HCT116 (cell line): ENCODE measurements around the gene NTSR1. TPM values are rescaled to one million over a fixed set of nuclear protein-coding genes. Genes with fewer than 3 reads are reported as not detected.

Experiments used
- ATAC-seq: fragments of 200-7000 bp; cut with Tn5 transposase; 2 replicates; pipeline ENCODE4 v1.9.1; 2020; ENCODE audit warnings: mild to moderate bottlenecking, moderate library complexity
- BruUV-seq: library from RNA; stranded (reverse); fragments of 400-500 nt; replicated peaks from 2 replicates; lab custom pipeline; 2021; lab: Mats Ljungman, UMichigan
- CTCF ChIA-PET: fragments of 300-600 bp; sonication (Branson Sonifier 250); formaldehyde crosslinking; loops from one replicate; lab custom pipeline; 2021; ENCODE audit warnings: antibody characterized with exemption; lab: Charles Lee
- POLR2A ChIA-PET: fragments of 300-600, 350-600 bp; sonication (Branson Sonifier 250); formaldehyde crosslinking; loops from one replicate; lab custom pipeline; 2021; ENCODE audit warnings: antibody characterized with exemption; lab: Charles Lee
- RAD21 ChIA-PET, 2 experiments: fragments of 300-600 bp; sonication (Branson Sonifier 250); formaldehyde crosslinking; loops; one replicate each; lab custom pipeline; 2023; ENCODE audit warnings: low total read pairs in 2 of 2; ENCODE audit not compliant: uncharacterized antibody in 2 of 2, unreplicated experiment in 2 of 2, low non-redundant PET in 1 of 2; lab: Charles Lee
- DNase-seq: peaks from one replicate; pipeline ENCODE4 v3.0.0-alpha.2; 2010; ENCODE audit warnings: low read depth, low spot score
- H2AFZ ChIP-seq: fragments of 200-600 bp; shearing (Covaris generic), sonication (generic); 2 replicates; pipeline ENCODE4 v1.6.1; 2017; ENCODE audit warnings: low read depth, mixed run types, mixed read lengths, antibody characterized with exemption, low read length; ENCODE audit not compliant: poor library complexity, severe bottlenecking
- H3K27ac ChIP-seq: 2 replicates; pipeline ENCODE4 v1.5.1; 2012; ENCODE audit warnings: low read depth, low read length
- H3K27me3 ChIP-seq: fragments of 200-600 bp; sonication (generic); 2 replicates; pipeline ENCODE4 v1.6.1; 2016; ENCODE audit warnings: mixed run types, low read length, mixed read lengths; ENCODE audit not compliant: insufficient read depth
- H3K36me3 ChIP-seq, 2 experiments: fragments of 200-500 bp in 1 of 2; fragments of 200-600 bp in 1 of 2; sonication (Bioruptor generic) in 1 of 2; sonication (generic) in 1 of 2; 2 replicates each; pipeline versions ENCODE4 v1.5.1 to v1.6.1; 2014 to 2016; ENCODE audit warnings: low read length in 2 of 2, inconsistent platforms in 1 of 2, mixed read lengths in 1 of 2, mixed run types in 1 of 2; ENCODE audit not compliant: insufficient read depth in 2 of 2, control insufficient read depth in 1 of 2
- H3K4me1 ChIP-seq, 2 experiments: fragments of 200-600 bp in 1 of 2; sonication (generic) in 1 of 2; 2 replicates each; pipeline versions ENCODE4 v1.5.1 to v1.6.1; 2012 to 2017; ENCODE audit warnings: low read length in 2 of 2, inconsistent platforms in 1 of 2, mild to moderate bottlenecking in 1 of 2, mixed read lengths in 1 of 2, mixed run types in 1 of 2, moderate library complexity in 1 of 2; ENCODE audit not compliant: insufficient read depth in 2 of 2, control insufficient read depth in 1 of 2
- H3K4me2 ChIP-seq: fragments of 200-600 bp; sonication (generic); 2 replicates; pipeline ENCODE4 v1.6.1; 2017; ENCODE audit warnings: mixed run types, low read length, mixed read lengths
- H3K4me3 ChIP-seq, 2 experiments: fragments of 200-600 bp in 1 of 2; sonication (generic) in 1 of 2; replicated peaks in 1 of 2; 2 replicates each; pipeline ENCODE4 v1.5.1; 2011 to 2016; ENCODE audit warnings: low read length in 2 of 2, control low read depth in 1 of 2, low read depth in 1 of 2, mild to moderate bottlenecking in 1 of 2, mixed read lengths in 1 of 2, mixed run types in 1 of 2
- H3K79me2 ChIP-seq: fragments of 200-600 bp; sonication (generic); 2 replicates; pipeline ENCODE4 v1.6.1; 2017; ENCODE audit warnings: mild to moderate bottlenecking, mixed run types, low read length, moderate library complexity, mixed read lengths; ENCODE audit not compliant: insufficient read depth
- H3K9ac ChIP-seq: fragments of 200-600 bp; sonication (generic); 2 replicates; pipeline ENCODE4 v1.6.1; 2016; ENCODE audit warnings: low read length, mixed read lengths
- H3K9me2 ChIP-seq: fragments of 200-600 bp; sonication (generic), shearing (Covaris generic); 2 replicates; pipeline ENCODE4 v1.6.1; 2017; ENCODE audit warnings: mixed run types, mild to moderate bottlenecking, moderate library complexity; ENCODE audit not compliant: insufficient read depth
- H3K9me3 ChIP-seq, 2 experiments: fragments of 200-500 bp in 1 of 2; fragments of 200-600 bp in 1 of 2; sonication (Bioruptor generic) in 1 of 2; sonication (generic) in 1 of 2; 2 replicates each; pipeline ENCODE4 v1.6.1; 2014 to 2017; ENCODE audit warnings: low read length in 2 of 2, mixed read lengths in 2 of 2, inconsistent platforms in 1 of 2, low read depth in 1 of 2, mild to moderate bottlenecking in 1 of 2, mixed run types in 1 of 2, moderate library complexity in 1 of 2; ENCODE audit not compliant: control insufficient read depth in 1 of 2, insufficient read depth in 1 of 2
- H4K20me1 ChIP-seq: fragments of 200-600 bp; sonication (generic), shearing (Covaris generic); 2 replicates; pipeline ENCODE4 v1.6.1; 2017; ENCODE audit warnings: mixed run types, mild to moderate bottlenecking, moderate library complexity; ENCODE audit not compliant: insufficient read depth
- CEBPB ChIP-seq: IDR thresholded peaks from 2 replicates; pipeline ENCODE4 v1.6.1; 2012; ENCODE audit warnings: low read depth
- EGR1 ChIP-seq: IDR thresholded peaks from 2 replicates; pipeline ENCODE4 v1.6.1; 2012; ENCODE audit warnings: low read depth
- EZH2phosphoT487 ChIP-seq: fragments of 200-600 bp; IDR thresholded peaks from 2 replicates; pipeline ENCODE4 v1.6.1; 2018; ENCODE audit warnings: antibody characterized with exemption, borderline replicate concordance
- MAX ChIP-seq: IDR thresholded peaks from 2 replicates; pipeline ENCODE4 v1.6.1; 2012
- POLR2A ChIP-seq: IDR thresholded peaks from 2 replicates; pipeline ENCODE4 v1.7.0; 2011; ENCODE audit warnings: borderline replicate concordance; ENCODE audit not compliant: insufficient read depth, insufficient read length; ENCODE audit errors: extremely low read depth
- SIN3A ChIP-seq: IDR thresholded peaks from 2 replicates; pipeline ENCODE4 v1.6.1; 2012; ENCODE audit warnings: low read depth
- TCF7L2 ChIP-seq: IDR thresholded peaks from 2 replicates; pipeline ENCODE4 v1.7.0; 2011; ENCODE audit warnings: borderline replicate concordance, inconsistent platforms; ENCODE audit not compliant: insufficient read depth, insufficient read length; ENCODE audit errors: extremely low read depth
- YY1 ChIP-seq: IDR thresholded peaks from 2 replicates; pipeline ENCODE4 v1.6.1; 2011; ENCODE audit warnings: low read length, low read depth, moderate library complexity, mild to moderate bottlenecking; ENCODE audit not compliant: insufficient replicate concordance; ENCODE audit errors: extremely low read depth
- ZFX ChIP-seq: fragments of 450-650 bp; IDR thresholded peaks from 2 replicates; pipeline ENCODE4 v1.6.1; 2017
- ZNF274 ChIP-seq: fragments of 200-500 bp; sonication (Bioruptor generic); IDR thresholded peaks from 2 replicates; pipeline ENCODE4 v1.6.1; 2014; ENCODE audit warnings: mild to moderate bottlenecking, low read depth, low read length, inconsistent platforms
- intact Hi-C: fragments of 100-400 bp; cut with micrococcal nuclease; formaldehyde crosslinking; loops from 2 replicates; pipeline ENCODE4 v1.10.0; 2022
- total RNA-seq: library from RNA; stranded (reverse); gene quantifications from one replicate; pipeline ENCODE4 v1.2.1, GENCODE V29; 2021; ENCODE audit not compliant: unreplicated experiment

The NTSR1 gene
- total RNA-seq, 1 experiment from 2014 or later, result 187 TPM

- no TSS peak for BruUV-seq
- TF ChIP-seq CEBPB, result no peak
- no peak for TF ChIP-seq EZH2phosphoT487
- TF ChIP-seq EGR1, result no peak
- no peak for TF ChIP-seq ZFX
- no peak for TF ChIP-seq YY1
- TF ChIP-seq MAX, result no peak
- no peak for TF ChIP-seq SIN3A
- no peak for TF ChIP-seq ZNF274
- TF ChIP-seq POLR2A, result no peak
- no peak for TF ChIP-seq TCF7L2
- ATAC-seq, result no peak
Observed at GRCh38 chr20:62765432-62766070, 56.9 kb downstream of the NTSR1 start.

More at GRCh38 chr20:62765432-62766070, 56.9 kb downstream of the NTSR1 start:
- CTCF ChIA-PET, result interaction anchor here (1.0 to 1.2 kb wide), 2 partner anchors 26 to 29 kb away, joined by 3 read pairs; no protein-coding TSS in a partner anchor
- Histone ChIP-seq H3K4me2 (no peak overlapping the region), H3K79me2 (no peaks in the 10 kb centered on the region), H2AFZ (no peak overlapping the region), H3K36me3 (peaks cover 0 to 12% of the 10 kb centered on the region in 2 experiments; a peak in 1 of 4 replicates), H3K27me3 (no peaks in the 10 kb centered on the region), H3K9ac (no peak overlapping the region), H4K20me1 (no peaks in the 10 kb centered on the region), H3K27ac (no peak overlapping the region), H3K9me3 (no peaks in the 10 kb centered on the region), H3K4me3 (no peak overlapping the region), H3K4me1 (peaks cover 10 to 39% of the 10 kb centered on the region in 2 experiments; a peak in 3 of 4 replicates), H3K9me2 (no peaks in the 10 kb centered on the region)
- RAD21 ChIA-PET, result interaction anchor here in 1 of 2 experiments (1.2 kb wide), 1 partner anchor 26 kb away, joined by 3 read pairs; no protein-coding TSS in a partner anchor
- intact Hi-C loops, result no loop called here
- POLR2A ChIA-PET, result interaction anchor here (1.0 kb wide), 1 partner anchor 29 kb away, joined by 3 read pairs; no protein-coding TSS in a partner anchor
- DNase-seq, result no peak
